Measurements from ENCODE around the gene MUC3A.

DNA sequence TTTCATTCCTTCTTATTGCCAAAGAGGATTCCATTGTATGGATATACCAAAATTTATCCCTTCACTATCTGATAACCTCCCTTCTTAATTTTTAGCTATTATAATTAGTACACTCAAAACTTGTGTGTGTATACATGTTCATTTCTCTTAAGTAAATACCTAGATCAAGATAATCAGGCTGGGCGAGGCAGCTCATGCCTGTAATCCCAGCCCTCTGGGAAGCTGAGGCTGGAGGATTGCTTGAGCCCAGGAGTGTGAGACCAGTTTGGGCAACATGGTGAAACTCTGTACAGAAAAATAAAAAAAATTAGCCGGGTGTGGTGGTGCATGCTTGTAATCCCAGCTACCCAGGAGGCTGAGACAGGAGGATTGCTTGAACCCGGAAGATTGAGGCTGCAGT lies 37.9 kb upstream of the MUC3A start:
- TF ChIP-seq EP300 (IDR thresholded peaks at IDR 0.05; ENCODE audit: borderline replicate concordance in 1 of 2, low read depth in 2 of 2, low read length in 2 of 2) (no peak), CTCF (IDR thresholded peaks at IDR 0.05; ENCODE audit: control extremely low read depth in 1 of 3, insufficient read depth in 1 of 3, low read depth in 1 of 3, low read length in 3 of 3) (no peak), EZH2 (IDR thresholded peaks at IDR 0.05; ENCODE audit: low read depth, low read length, severe bottlenecking) (no peak), RAD21 (IDR thresholded peaks at IDR 0.05 in 1 of 2, conservative IDR thresholded peaks at IDR 0.05 in 1 of 2; ENCODE audit: low read depth in 2 of 2, low read length in 2 of 2) (no peak), CEBPB (IDR thresholded peaks at IDR 0.05; ENCODE audit: low read depth, low read length) (no peak), ZNF274 (IDR thresholded peaks at IDR 0.05; ENCODE audit: borderline replicate concordance, extremely low read depth, low read length) (no peak), SP2 (IDR thresholded peaks at IDR 0.05; ENCODE audit: low read length) (no peak), POLR2AphosphoS5 (IDR thresholded peaks at IDR 0.05; ENCODE audit: low read depth, low read length) (no peak)
- TF ChIP-seq, protein P1, sequence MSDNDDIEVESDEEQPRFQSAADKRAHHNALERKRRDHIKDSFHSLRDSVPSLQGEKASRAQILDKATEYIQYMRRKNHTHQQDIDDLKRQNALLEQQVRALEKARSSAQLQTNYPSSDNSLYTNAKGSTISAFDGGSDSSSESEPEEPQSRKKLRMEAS (IDR thresholded peaks at IDR 0.05): no peak

Data from H1 (cell line).